IPS-18a (cell line): ENCODE data around the gene BRF1.

ENCODE experiments used
- H3K27ac ChIP-seq: one replicate; pipeline ENCODE4 v1.5.1; 2013; ENCODE audit warnings: low read length
- H3K27me3 ChIP-seq: one replicate; pipeline ENCODE4 v1.6.1; 2013; ENCODE audit warnings: mild to moderate bottlenecking, low read length; ENCODE audit not compliant: control insufficient read depth, insufficient read depth
- H3K36me3 ChIP-seq: one replicate; pipeline ENCODE4 v1.6.1; 2013; ENCODE audit warnings: low read depth, low read length; ENCODE audit not compliant: control insufficient read depth
- H3K4me1 ChIP-seq: one replicate; pipeline ENCODE4 v1.6.1; 2013; ENCODE audit warnings: low read depth, low read length; ENCODE audit not compliant: control insufficient read depth
- H3K4me3 ChIP-seq: one replicate; pipeline ENCODE4 v1.5.1; 2013; ENCODE audit warnings: low read length
- H3K9ac ChIP-seq: one replicate; pipeline ENCODE4 v1.6.1; 2013; ENCODE audit warnings: mild to moderate bottlenecking, low read length, moderate library complexity
- H3K9me3 ChIP-seq: one replicate; pipeline ENCODE4 v1.6.1; 2013; ENCODE audit warnings: low read depth, low read length; ENCODE audit not compliant: control insufficient read depth

Gene BRF1

GRCh38 chr14:105324080-105324778, 23.4 kb upstream of the BRF1 start:
- Histone ChIP-seq H3K9me3 (no peaks in the 10 kb centered on the region), H3K27ac (no peak overlapping the region), H3K4me1 (peaks cover 36% of the 10 kb centered on the region), H3K27me3 (no peaks in the 10 kb centered on the region), H3K4me3 (no peak overlapping the region), H3K9ac (no peak overlapping the region), H3K36me3 (no peaks in the 10 kb centered on the region)

- no peak overlapping the region for H3K27ac ChIP-seq
- peaks cover 36% of the 10 kb centered on the region for H3K4me1 ChIP-seq
- H3K4me3 ChIP-seq: no peak overlapping the region
- H3K36me3 ChIP-seq: no peaks in the 10 kb centered on the region
- no peaks in the 10 kb centered on the region for H3K27me3 ChIP-seq
- H3K9ac ChIP-seq: no peak overlapping the region
- no peaks in the 10 kb centered on the region for H3K9me3 ChIP-seq
Measured at GRCh38 chr14:105323663-105324062, 22.9 kb upstream of the BRF1 start.

GRCh38 chr14:105322791-105323556, 22.2 kb upstream of the BRF1 start:
- Histone ChIP-seq H3K27me3 (no peaks in the 10 kb centered on the region), H3K4me1 (peaks cover 29% of the 10 kb centered on the region), H3K27ac (no peak overlapping the region), H3K9me3 (no peaks in the 10 kb centered on the region), H3K36me3 (no peaks in the 10 kb centered on the region), H3K9ac (no peak overlapping the region), H3K4me3 (no peak overlapping the region)

GRCh38 chr14:105317546-105317945, 16.7 kb upstream of the BRF1 start:
- H3K27ac ChIP-seq: no peak overlapping the region
- no peaks in the 10 kb centered on the region for H3K9me3 ChIP-seq
- no peak overlapping the region for H3K9ac ChIP-seq
- no peaks in the 10 kb centered on the region for H3K36me3 ChIP-seq
- peaks cover 6% of the 10 kb centered on the region for H3K4me1 ChIP-seq
- no peak overlapping the region for H3K4me3 ChIP-seq
- peaks cover 11% of the 10 kb centered on the region for H3K27me3 ChIP-seq

GRCh38 chr14:105316968-105317510, 16.2 kb upstream of the BRF1 start:
- H3K9ac ChIP-seq: no peak overlapping the region
- H3K4me1 ChIP-seq: peaks cover 10% of the 10 kb centered on the region

GRCh38 chr14:105316577-105316941, 15.8 kb upstream of the BRF1 start:
- peaks cover 13% of the 10 kb centered on the region for H3K4me1 ChIP-seq
- H3K27ac ChIP-seq: no peak overlapping the region
- no peaks in the 10 kb centered on the region for H3K36me3 ChIP-seq
- H3K4me3 ChIP-seq: no peak overlapping the region
- H3K9ac ChIP-seq: no peak overlapping the region
- no peaks in the 10 kb centered on the region for H3K9me3 ChIP-seq
- peaks cover 11% of the 10 kb centered on the region for H3K27me3 ChIP-seq

More at GRCh38 chr14:105316968-105317510, 16.2 kb upstream of the BRF1 start:
- no peaks in the 10 kb centered on the region for H3K9me3 ChIP-seq
- H3K36me3 ChIP-seq: no peaks in the 10 kb centered on the region
- H3K4me3 ChIP-seq: no peak overlapping the region
- peaks cover 11% of the 10 kb centered on the region for H3K27me3 ChIP-seq
- H3K27ac ChIP-seq: no peak overlapping the region

GRCh38 chr14:105315941-105316576, 15.3 kb upstream of the BRF1 start:
- peaks cover 11% of the 10 kb centered on the region for H3K27me3 ChIP-seq
- H3K9ac ChIP-seq: no peak overlapping the region
- peaks cover 14% of the 10 kb centered on the region for H3K4me1 ChIP-seq
- H3K27ac ChIP-seq: no peak overlapping the region
- H3K9me3 ChIP-seq: no peaks in the 10 kb centered on the region
- H3K36me3 ChIP-seq: no peaks in the 10 kb centered on the region
- H3K4me3 ChIP-seq: peak overlapping the region; percentile 67

GRCh38 chr14:105315211-105315721, 14.5 kb upstream of the BRF1 start:
- Histone ChIP-seq H3K27me3 (peaks cover 11% of the 10 kb centered on the region), H3K9me3 (no peaks in the 10 kb centered on the region), H3K9ac (no peak overlapping the region), H3K4me1 (peaks cover 14% of the 10 kb centered on the region), H3K4me3 (peak overlapping the region; percentile 67), H3K36me3 (no peaks in the 10 kb centered on the region), H3K27ac (no peak overlapping the region)

GRCh38 chr14:105314287-105315200, 13.7 kb upstream of the BRF1 start, which contains the start of gene PACS2:
TSS of gene PACS2 (plus strand) at chr14:105314748. CDS start at chr14:105314919, 171 bp downstream.
- H3K27ac ChIP-seq: no peak within 1 kb of the TSS
- peak within 1 kb of the TSS; percentile 67 for H3K4me3 ChIP-seq
- peaks cover 11% of the 10 kb centered on the region for H3K27me3 ChIP-seq
- H3K4me1 ChIP-seq: peaks cover 14% of the 10 kb centered on the region
- no peaks in the 10 kb centered on the region for H3K9me3 ChIP-seq
- H3K36me3 ChIP-seq: no peaks in the 10 kb centered on the region
- H3K9ac ChIP-seq: peak within 1 kb of the TSS; percentile 22

GRCh38 chr14:105313381-105314286, 12.8 kb upstream of the BRF1 start:
- H3K36me3 ChIP-seq: no peaks in the 10 kb centered on the region
- peak overlapping the region; percentile 22 for H3K9ac ChIP-seq
- H3K27me3 ChIP-seq: peaks cover 11% of the 10 kb centered on the region
- H3K4me1 ChIP-seq: peaks cover 14% of the 10 kb centered on the region
- no peaks in the 10 kb centered on the region for H3K9me3 ChIP-seq
- peak overlapping the region; percentile 47 for H3K4me3 ChIP-seq
- no peak overlapping the region for H3K27ac ChIP-seq
